Activated CD8-positive, alpha-beta memory T cell treated with anti-CD3 and anti-CD28 coated beads, Interleukin-2, amount 50 U/mL, for 4 hours (primary cell): Measurements from ENCODE around the gene B4GALT3.

Experiments
- DNase-seq: peaks from one replicate; pipeline ENCODE4 v3.0.0-alpha.2; 2020

Gene B4GALT3

DNA sequence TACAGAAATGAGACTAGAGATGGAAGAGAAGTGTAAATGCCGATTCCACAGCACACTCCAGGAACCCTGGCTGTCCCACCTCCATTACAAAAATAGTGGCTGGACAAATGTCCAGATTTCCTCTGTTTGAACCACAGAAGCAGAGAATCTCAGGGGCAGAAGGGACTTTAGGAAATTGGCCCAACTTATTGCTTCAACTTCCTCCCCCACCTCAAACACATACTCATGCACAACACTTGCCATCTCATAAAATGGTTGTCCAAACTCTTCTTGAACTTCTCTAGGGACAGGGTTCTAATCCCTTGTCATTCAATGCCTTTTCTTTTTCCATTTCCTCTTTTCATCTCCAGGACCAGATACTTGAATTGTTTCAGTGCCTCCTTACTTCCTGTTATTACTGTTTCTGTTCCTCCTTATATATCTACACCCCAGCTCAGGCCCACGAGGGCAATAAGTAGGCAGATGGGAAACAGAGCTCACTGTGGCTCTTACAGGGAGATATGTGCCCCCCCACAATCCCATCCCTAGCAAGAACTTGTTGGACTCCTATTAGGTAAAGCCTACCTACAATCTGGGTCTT lies 8.5 kb upstream of the B4GALT3 start:
- DNase-seq, result no peak

DNA sequence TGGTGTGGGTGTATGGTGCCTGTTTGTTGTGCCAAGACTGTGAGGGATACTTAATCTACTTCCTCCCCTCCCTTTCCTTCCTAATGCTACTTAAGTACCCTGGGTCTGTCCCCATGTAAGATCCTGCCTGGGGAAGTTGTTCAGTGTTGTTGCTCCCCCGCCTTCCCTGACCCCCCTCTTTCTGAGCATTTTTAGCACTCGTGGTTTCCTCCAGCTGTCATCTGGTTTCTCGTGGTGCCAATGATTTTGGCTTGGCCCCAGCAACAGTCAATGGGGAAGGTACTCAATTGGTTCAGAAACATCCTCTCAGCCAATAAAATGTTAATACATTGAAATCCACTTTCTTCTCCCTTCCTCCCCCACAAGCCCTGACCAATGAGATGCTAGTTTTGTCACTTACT lies 8.0 kb upstream of the B4GALT3 start:
- DNase-seq, result peak; percentile 62

DNA sequence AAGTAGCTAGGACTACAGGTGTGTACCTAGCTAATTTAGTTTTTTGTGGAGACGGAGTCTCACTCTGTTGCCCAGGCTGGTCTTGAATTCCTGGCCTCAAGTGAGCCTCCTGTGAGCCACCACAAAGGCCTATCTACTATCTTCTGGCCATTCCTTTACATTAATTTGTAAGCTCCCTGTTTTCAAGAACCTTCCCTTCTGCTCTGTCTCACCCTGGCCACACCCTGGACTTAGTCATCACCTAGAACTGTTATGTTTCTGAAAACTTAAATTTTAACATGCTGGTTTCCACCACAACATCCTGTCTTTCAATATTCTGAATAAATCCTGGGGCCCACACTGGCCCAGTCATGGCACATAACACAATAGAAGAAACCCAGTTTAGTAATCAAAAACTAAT lies 4.9 kb upstream of the B4GALT3 start:
- DNase-seq, result peak; percentile 55

DNA sequence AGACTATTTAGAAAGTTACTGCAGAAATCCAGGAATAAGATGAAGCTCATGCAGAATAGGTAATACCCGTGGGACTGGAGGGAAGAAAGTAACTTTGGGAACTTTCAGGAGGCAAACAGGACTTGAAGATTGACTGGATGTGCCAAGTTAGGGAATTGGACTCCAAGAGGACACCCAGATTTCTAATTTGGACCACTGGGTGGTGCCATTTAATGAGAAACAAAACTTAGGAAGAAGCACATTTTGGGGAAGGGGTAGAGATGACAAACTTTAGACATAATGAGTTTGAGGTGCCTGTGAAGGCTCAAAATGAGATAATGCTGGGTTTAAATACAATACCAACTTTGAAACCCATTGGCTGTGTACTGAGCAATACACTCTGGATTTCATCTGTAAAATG lies 3.3 kb upstream of the B4GALT3 start:
- DNase-seq, result no peak

DNA sequence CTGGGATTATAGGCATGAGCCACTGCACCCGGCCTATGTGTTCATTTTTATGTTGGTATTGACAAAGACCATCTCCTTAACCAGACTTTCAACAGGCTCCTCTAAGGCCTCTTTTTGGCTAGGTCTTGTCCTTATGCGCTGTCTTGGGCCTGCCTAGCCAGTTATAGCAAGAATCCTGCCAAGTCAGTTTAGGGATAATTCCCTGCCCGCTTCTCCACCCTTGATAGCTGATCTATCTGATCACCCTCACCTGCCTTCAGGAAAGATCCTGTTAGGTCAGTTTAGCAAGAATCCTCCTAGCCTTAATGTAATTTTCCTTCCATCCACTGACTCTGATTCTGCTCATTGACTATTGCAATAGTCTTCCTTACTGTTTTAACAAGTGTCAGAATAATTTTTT lies 2.4 kb upstream of the B4GALT3 start:
- DNase-seq, result no peak

DNA sequence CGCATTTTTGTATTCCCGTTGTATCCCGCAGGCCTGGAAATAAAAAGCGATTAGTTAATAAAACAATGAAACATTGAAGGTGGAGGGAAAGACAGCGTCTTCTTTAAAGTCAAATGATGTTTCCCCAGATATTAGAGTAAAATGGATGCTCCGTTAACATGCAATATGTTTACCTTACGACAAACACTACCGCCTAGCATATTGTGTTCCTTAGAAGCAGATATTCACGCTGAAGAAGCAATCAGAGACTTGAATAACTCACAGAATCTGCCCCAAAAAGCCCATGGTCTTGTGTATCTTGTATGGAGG lies 583 bp upstream of the B4GALT3 start:
- no peak for DNase-seq

DNA sequence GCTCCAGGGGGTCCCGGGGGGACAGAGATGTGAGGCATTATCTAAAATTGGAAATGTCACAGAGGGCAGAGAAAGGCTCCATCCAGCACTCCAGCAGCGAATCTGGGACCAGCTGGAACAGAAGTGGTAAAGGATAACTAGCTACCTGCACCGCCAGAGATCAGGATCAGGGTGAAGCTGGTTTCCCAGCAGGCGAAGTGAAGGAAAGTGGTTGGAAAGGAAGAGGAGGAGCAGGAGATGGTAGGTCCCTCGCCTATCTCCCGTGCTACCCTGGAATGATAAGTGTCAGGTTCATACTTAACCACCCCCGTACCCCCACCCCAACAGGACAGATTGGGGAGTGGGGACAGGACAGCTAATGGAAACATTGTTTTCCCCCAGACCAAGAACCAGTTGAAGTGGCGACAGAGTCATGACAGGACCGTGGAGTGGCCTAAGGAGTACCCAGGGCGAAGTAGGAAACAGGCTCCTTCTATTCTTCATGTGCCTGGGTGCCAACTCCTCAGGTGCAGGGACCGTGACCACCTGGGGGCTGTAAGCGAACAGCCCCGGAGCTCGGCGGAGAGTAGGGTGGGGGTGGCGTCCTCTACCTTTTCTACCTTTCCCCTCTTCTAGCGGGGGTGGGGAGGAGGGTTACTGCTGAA lies 717 bp downstream of the B4GALT3 start:
- no peak for DNase-seq

DNA sequence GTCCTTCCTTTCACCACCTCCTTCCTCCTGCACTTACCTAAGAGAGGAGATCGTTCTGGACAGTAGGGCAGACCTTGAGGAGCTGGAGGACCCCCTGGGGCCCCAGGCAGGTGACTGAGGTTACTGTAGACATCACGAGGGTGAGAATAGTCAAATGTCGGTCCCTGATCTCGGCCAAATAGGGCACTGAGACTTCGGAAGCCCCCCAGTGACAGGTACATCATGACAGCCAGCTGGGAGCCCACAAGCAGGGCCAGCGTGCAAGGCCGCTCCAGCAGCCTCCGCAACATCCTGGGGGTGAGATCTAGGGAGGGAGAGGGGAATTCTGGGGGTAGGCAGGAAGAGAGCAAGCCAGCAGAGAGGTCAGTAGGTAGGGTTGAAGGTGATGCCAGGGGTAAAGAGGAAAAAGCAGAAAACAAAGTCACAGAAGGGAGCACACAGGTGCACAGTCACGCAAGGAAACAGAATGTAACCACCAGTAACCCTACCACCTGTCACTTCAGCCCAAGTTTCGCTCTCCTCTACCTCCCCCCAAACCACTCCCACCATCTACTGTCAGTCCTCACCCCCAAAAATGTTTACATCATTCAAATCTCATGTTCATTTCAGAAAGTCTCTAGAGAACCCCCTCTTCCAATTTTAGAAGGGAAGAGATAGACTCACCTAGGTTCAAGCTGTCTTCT lies 1.4 kb downstream of the B4GALT3 start:
- no peak for DNase-seq

DNA sequence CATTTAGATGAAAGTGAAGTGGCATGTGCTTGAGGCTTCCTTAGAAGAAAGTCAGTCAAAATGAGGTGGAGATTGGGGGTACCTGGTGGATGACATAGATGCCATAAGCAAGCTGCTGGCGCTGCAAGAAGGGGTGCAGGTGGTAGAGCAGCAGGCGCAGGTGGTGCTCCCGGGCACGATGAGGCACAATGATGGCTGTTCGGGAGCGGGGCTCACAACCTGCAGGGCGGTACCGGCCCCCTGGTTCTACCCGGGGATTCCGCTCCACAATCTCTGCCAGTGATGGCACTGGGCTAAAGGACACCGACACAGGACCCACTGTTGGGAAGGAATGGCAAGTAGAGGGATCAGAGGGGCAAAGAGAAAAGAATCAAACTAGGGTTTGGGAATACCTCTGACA lies 2.4 kb downstream of the B4GALT3 start:
- no peak for DNase-seq

DNA sequence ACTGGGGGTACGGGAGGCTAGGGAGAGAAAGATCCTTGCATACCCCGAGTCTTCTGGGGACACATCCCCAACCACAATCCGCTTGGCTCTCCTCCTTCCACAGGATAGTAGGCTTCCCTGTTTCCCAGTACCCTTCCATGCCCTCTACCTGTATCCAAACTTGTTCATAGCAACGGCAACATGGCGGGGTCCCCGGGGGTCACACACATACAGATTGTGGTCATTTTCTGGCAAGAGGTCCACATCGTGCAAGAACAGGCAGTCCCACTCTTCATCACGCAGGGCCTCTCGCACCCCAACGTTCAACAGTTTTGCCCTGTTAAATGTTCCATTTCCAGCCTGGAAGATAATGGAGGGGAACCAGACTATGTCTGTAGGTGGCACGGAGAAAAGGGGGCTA lies 3.6 kb downstream of the B4GALT3 start:
- no peak for DNase-seq

DNA sequence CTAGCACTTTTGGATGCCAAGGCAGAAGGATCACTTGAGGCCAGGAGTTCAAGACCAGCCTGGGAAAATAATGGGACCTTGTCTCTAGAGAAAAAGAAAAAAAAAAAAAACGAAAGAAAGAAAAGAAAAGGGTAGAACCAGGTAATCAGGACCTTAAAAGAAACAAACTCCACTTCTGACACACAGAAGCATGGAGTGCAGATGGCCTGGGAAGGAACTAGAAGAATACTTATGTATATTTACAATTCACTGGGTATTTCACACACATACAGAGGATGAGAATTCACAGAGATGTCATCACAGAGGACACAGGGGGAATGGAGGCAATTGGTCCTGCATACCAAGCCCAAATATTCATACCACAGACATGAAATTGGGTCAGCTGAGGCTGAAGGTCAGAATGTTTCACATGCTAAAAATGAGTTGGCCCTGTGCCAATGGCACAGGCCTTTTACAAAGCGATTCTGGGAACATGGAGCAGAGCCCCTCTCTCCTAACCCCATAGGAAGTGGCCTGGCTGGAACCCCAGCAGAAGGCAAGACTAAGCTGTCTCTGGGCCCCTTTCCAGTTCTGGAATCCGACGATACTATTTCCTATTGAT lies 4.4 kb downstream of the B4GALT3 start:
- DNase-seq, result no peak

DNA sequence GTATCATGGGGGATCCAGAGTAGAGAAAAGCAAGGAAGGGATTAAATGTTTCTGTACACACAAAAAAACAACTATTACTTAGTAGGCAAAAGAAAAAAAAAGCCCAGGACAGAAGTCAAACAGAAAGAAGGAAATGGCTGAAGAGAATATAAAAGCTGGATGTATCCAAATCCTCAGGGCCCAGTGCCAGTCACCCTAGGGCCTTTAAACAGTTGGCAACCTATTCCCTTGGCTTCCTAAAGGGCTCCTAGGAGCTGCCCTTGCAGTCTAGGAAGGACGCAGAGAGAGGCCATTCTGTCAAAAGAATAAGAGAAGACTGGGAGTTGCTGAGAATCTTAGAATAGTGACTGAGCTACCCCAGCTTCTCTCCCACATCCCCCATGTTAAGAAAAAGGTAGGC lies 5.0 kb downstream of the B4GALT3 start:
- no peak for DNase-seq

DNA sequence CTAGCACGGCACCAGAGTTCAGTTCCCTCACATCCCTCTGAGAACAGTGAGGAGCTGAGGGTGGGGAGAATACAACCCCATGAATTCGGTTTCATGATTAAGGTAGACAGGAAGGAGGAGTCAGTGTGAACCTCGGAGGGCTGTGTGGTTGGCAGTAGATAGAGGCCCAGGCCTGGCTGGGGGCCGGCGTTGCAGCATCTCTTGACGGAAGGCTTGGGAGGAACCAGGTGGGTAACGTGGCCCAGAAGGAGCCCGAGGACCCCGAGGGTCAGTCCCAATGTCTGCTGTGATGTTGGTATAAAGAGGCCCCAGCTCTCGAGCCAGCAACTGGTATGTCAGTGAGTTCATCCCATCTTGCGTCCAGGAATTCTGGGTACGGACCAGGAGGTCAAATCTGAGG lies 5.6 kb downstream of the B4GALT3 start:
- no peak for DNase-seq

DNA sequence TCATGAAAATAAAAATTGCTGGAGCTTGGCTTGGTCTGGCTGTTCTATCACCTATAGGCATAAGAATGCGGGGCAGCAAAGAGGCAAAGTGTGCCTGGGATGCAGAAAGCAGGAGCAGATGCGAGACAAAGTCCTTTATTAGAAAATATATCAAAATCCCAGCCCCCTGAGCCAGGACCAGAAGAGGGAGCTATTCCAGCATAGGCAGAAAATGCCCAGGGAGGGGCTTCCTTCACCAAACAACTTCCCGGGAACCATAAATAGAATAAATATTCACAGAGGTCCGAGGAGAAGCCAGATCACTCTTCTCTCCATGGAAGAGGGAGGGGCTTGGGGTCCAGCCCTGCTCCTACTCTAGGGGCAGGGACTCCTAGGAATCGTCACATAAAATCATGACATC lies 6.1 kb downstream of the B4GALT3 start:
- no peak for DNase-seq

DNA sequence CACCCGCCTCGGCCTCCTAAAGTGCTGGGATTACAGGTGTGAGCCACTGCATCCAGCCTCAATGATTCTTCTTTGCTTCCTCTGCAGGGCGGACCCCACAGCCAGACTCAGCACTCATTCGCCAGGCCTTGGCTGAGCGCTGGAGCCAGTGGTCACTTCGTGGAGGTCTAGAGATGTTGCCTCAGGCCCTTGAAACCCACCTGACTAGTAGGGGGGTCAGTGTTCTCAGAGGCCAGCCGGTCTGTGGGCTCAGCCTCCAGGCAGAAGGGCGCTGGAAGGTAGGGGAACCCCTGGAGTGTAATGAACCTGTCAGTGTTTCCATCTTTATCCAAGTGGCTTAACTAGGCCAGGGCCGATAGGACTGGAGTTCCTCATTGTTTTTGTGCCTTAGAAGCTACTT lies 8.4 kb downstream of the B4GALT3 start:
- no peak for DNase-seq

DNA sequence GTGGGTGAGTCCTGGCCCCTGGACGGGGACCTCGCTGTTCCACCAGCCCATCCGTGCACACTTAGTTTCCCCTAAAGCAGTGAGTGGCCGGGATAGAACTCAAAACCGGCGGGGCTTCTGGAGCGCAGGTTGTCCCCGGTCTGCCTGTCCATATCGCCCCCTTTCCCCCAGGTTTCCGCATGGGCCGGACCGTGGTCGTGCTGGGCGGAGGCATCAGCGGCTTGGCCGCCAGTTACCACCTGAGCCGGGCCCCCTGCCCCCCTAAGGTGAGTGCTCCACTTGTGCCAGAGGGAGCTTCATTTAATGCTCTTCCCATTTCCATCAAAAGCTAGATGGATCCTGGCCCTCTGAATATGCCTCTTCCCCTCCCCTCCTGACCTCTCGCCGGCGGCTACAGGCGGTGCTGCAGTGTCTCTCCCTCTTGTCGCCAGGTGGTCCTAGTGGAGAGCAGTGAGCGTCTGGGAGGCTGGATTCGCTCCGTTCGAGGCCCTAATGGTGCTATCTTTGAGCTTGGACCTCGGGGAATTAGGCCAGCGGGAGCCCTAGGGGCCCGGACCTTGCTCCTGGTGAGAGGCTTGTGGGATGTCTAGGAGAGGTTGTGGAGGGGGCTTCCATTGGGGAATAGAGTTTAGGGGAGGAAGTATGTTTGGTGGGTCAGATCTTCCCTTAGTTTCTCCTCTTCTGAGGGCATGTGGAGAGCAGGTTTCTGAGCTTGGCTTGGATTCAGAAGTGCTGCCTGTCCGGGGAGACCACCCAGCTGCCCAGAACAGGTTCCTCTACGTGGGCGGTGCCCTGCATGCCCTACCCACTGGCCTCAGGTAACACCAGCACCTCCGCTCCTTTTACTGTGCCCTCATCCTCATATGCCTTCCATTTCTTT lies 10.4 kb downstream of the B4GALT3 start:
- no peak for DNase-seq

DNA sequence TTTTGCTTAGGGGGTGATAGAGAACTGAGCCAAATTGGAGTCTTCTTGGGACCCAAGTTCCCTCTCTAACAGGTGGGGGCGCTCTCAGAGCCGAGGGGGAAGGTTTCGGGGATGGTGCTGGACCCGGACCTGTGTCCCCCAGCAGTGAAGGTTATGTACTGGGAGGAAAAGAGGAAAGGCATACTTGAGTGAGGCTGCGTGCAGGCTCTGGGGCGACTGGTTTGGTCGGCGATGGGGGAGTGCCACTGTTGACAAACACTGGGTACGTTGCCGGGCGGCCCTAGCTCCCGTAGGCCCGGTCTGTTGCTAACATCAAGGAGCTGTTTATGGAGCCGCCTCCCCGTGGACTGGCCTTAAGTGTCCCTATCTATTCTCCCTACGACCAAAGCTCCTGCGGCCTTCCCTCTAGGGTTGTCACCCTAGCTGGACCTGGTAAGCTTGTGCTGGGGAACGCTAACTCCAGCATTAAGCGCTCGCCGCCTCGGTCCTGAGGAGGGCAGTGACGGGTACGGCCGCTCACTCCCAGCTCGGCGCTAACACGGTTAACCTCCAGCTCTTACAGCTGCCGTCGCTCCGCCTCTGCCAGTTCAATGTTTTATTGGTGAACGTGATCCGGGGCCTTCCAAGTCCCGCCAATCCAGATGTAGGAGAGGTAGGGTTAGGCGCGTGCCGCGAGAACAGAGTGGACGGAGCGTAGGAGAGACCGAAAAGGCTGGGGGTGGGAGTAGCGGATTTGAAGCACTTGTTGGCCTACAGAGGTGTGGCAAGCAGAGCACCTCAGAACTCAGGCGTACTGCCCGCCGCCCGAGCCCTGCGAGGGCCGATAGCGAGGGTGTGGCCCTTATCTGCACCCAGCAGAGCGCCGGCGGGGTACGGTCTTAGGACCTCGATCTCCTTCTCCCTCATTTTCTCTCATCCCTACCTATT lies 11.3 kb downstream of the B4GALT3 start, which contains the start of gene PPOX:
Gene PPOX, plus strand, starts transcription at position 685 of the 927 bp plus-strand sequence. CDS start 422 bp downstream, outside the sequence.
- peak; percentile 85 for DNase-seq

DNA sequence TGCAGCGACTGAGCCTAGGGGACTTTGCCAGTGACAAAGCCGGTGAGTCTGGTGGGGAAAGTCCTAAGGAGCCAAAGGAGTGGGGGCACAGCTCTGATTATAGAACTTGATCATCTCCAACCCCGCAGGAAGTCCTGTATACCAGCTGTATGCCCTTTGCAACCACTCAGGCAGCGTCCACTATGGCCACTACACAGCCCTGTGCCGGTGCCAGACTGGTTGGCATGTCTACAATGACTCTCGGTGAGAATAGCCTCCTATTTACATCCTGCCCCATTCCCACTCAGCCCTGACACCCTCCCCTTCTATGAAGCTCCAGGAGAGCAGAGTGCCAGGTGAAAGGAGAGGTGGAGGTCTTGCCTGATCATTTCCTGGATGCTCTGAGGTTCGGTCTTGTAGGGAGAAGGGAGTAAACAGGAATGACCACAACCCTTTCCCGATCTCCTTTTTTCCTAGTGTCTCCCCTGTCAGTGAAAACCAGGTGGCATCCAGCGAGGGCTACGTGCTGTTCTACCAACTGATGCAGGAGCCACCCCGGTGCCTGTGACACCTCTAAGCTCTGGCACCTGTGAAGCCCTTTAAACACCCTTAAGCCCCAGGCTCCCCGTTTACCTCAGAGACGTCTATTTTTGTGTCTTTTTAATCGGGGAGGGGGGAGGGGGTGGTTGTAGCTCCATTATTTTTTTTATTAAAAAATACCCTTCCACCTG lies 12.3 kb downstream of the B4GALT3 start:
- DNase-seq, result no peak

DNA sequence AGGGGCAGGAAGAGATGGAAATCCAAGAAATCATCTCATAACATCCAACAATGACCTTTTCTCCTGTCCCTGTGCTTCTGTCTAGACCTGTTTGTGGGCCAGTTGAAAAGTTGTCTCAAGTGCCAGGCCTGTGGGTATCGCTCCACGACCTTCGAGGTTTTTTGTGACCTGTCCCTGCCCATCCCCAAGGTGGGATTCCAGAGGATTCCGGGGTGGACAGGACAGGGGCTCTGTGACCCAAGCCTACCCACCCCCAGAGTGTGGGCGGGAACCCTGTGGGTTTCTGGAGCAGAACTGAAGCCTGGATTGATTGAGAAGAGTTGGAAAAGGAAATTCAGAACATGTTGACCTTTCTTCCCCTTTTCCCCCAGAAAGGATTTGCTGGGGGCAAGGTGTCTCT lies 13.5 kb downstream of the B4GALT3 start:
- DNase-seq, result no peak

DNA sequence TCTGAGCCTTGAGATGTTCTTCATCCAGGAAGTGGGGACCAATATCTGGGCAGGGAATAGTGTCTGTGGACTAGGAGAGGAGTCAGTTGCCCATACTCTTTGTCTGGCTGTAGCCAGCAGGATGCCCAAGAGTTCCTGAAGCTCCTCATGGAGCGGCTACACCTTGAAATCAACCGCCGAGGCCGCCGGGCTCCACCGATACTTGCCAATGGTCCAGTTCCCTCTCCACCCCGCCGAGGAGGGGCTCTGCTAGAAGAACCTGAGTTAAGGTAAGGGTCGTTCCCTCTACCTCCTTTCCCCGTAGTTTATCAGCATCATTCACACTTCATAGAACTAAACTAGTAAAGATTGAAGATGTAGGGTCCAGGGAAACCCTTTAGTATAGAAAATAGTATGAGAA lies 14.5 kb downstream of the B4GALT3 start:
- no peak for DNase-seq

DNA sequence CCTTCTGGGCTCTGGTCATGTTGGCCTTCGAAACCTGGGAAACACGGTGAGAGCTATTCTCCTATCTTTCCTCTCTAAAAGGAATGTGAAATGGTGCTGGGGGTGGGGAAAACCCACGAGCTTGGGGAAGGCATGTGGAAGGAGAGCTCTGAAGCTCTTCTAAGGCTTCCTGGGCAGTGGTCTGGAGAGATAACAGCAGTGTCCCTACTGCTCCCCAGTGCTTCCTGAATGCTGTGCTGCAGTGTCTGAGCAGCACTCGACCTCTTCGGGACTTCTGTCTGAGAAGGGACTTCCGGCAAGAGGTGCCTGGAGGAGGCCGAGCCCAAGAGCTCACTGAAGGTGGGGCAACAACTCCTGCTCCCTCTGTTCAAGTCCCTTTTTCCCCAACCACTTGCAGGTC lies 15.3 kb downstream of the B4GALT3 start:
- DNase-seq, result no peak

DNA sequence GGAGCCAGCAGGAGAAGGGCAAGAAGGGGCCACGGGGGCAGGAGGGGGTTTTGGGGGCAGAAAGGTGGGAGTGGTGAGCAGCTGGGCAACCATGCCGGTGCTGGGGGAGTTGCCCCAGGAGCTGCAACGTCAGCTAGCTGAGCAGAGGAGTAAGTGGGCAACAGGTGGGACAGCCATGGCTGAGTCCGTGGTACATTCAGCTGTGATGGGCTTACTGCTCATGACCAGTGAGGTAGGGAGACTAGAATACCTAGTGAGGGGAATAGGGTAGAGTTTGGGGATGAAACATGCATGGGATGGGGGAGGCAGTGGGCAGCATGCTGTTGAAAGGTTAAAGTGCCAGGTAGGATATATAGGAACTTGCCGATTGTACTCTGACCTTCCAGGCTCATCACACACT lies 15.7 kb downstream of the B4GALT3 start:
- DNase-seq, result no peak
